HEK293 (cell line): ENCODE data around the gene TRAPPC13.
A peak's percentile ranks its signal among the peaks of the same experiment; 100 is the strongest.

Experiments used
- CTCF ChIA-PET: fragments of 350-600 bp; formaldehyde crosslinking; extraction: SDS; loops from one replicate; lab custom pipeline; 2021; ENCODE audit warnings: antibody characterized with exemption; lab: Yijun Ruan, JAX
- POLR2A ChIA-PET: fragments of 300-600 bp; formaldehyde crosslinking; extraction: SDS; loops from one replicate; lab custom pipeline; 2020; ENCODE audit warnings: antibody characterized with exemption, inconsistent platforms; lab: Yijun Ruan, JAX
- H3K27ac ChIP-seq: fragments of 200-500 bp; sonication (Bioruptor generic); 2 replicates; pipeline ENCODE4 v1.5.1; 2014; ENCODE audit warnings: low read depth, low read length, control low read depth, inconsistent platforms; ENCODE audit errors: extremely low read depth
- H3K36me3 ChIP-seq, 2 experiments: fragments of 200-500 bp in 1 of 2; sonication (Bioruptor generic) in 1 of 2; 1 replicate in 1 of 2; 2 replicates in 1 of 2; pipeline ENCODE4 v1.5.1; 2014 to 2017; ENCODE audit warnings: inconsistent platforms in 2 of 2, low read length in 2 of 2; ENCODE audit not compliant: control insufficient read depth in 2 of 2, insufficient read depth in 1 of 2
- H3K4me1 ChIP-seq: fragments of 200-500 bp; sonication (Bioruptor generic); 2 replicates; pipeline ENCODE4 v1.5.1; 2014; ENCODE audit warnings: mild to moderate bottlenecking, low read length, inconsistent platforms; ENCODE audit not compliant: control insufficient read depth, insufficient read depth
- H3K4me3 ChIP-seq: 2 replicates; pipeline ENCODE4 v1.5.1; 2011; ENCODE audit warnings: low read depth, mild to moderate bottlenecking, control low read depth, low read length, moderate library complexity
- H3K9me3 ChIP-seq: fragments of 200-500 bp; sonication (Bioruptor generic); 2 replicates; pipeline ENCODE4 v1.5.1; 2014; ENCODE audit warnings: low read depth, low read length, inconsistent platforms; ENCODE audit not compliant: control insufficient read depth, insufficient read depth
- AEBP2 ChIP-seq: fragments of 450-650 bp; formaldehyde crosslinking; IDR thresholded peaks from 2 replicates; pipeline ENCODE4 v1.5.1; 2016; ENCODE audit warnings: missing biosample characterization, missing genetic modification characterization, borderline replicate concordance
- KLF1 ChIP-seq: fragments of 450-650 bp; formaldehyde crosslinking; IDR thresholded peaks from 2 replicates; pipeline ENCODE4 v1.5.1; 2016; ENCODE audit warnings: missing biosample characterization, missing genetic modification characterization
- KLF8 ChIP-seq: fragments of 450-650 bp; formaldehyde crosslinking; IDR thresholded peaks from 2 replicates; pipeline ENCODE4 v1.5.1; 2016; ENCODE audit warnings: missing biosample characterization, missing genetic modification characterization
- PATZ1 ChIP-seq: fragments of 450-650 bp; formaldehyde crosslinking; IDR thresholded peaks from 2 replicates; pipeline ENCODE4 v1.5.1; 2016; ENCODE audit warnings: missing biosample characterization, missing genetic modification characterization
- PBX3 ChIP-seq: sonication (generic); formaldehyde crosslinking; IDR thresholded peaks from 2 replicates; pipeline ENCODE4 v1.8.1; 2022; ENCODE audit warnings: mild to moderate bottlenecking, moderate library complexity, missing genetic modification reagents
- PRDM1 ChIP-seq: fragments of 450-650 bp; formaldehyde crosslinking; IDR thresholded peaks from 2 replicates; pipeline ENCODE4; 2016; ENCODE audit warnings: missing biosample characterization, missing genetic modification characterization
- REPIN1 ChIP-seq: fragments of 450-650 bp; formaldehyde crosslinking; IDR thresholded peaks from 2 replicates; pipeline ENCODE4 v1.5.1; 2017; ENCODE audit warnings: missing biosample characterization, missing genetic modification characterization, low read depth
- SCRT2 ChIP-seq: fragments of 450-650 bp; formaldehyde crosslinking; IDR thresholded peaks from 2 replicates; pipeline ENCODE4 v1.5.1; 2016; ENCODE audit warnings: missing biosample characterization, missing genetic modification characterization
- SP2 ChIP-seq: fragments of 450-650 bp; formaldehyde crosslinking; IDR thresholded peaks from 2 replicates; pipeline ENCODE4 v1.5.1; 2016; ENCODE audit warnings: missing biosample characterization, missing genetic modification characterization
- TRIM28 ChIP-seq: IDR thresholded peaks from 2 replicates; pipeline ENCODE4 v1.6.1; 2011; ENCODE audit warnings: low read length, control low read depth, borderline replicate concordance
- YY1 ChIP-seq: fragments of 450-650 bp; formaldehyde crosslinking; IDR thresholded peaks from 2 replicates; pipeline ENCODE4 v1.5.1; 2018; ENCODE audit warnings: missing biosample characterization, missing genetic modification characterization
- ZBTB8A ChIP-seq: fragments of 450-650 bp; formaldehyde crosslinking; IDR thresholded peaks from 2 replicates; pipeline ENCODE4 v1.5.1; 2016; ENCODE audit warnings: missing biosample characterization, missing genetic modification characterization
- ZFHX2 ChIP-seq: fragments of 450-650 bp; formaldehyde crosslinking; conservative IDR thresholded peaks from 2 replicates; pipeline ENCODE4 v1.5.1; 2016; ENCODE audit warnings: missing biosample characterization, missing genetic modification characterization
- ZFP37 ChIP-seq: fragments of 450-650 bp; formaldehyde crosslinking; IDR thresholded peaks from 2 replicates; pipeline ENCODE4 v1.5.1; 2016; ENCODE audit warnings: missing biosample characterization, missing genetic modification characterization
- ZNF133 ChIP-seq: fragments of 450-650 bp; formaldehyde crosslinking; IDR thresholded peaks from 2 replicates; pipeline ENCODE4 v1.5.1; 2016; ENCODE audit warnings: missing biosample characterization, missing genetic modification characterization
- ZNF169 ChIP-seq: fragments of 450-650 bp; formaldehyde crosslinking; IDR thresholded peaks from 2 replicates; pipeline ENCODE4 v1.5.1; 2016; ENCODE audit warnings: missing biosample characterization, missing genetic modification characterization
- ZNF223 ChIP-seq: fragments of 450-650 bp; formaldehyde crosslinking; IDR thresholded peaks from 2 replicates; pipeline ENCODE4 v1.5.1; 2016; ENCODE audit warnings: missing biosample characterization, missing genetic modification characterization
- ZNF335 ChIP-seq: fragments of 450-650 bp; formaldehyde crosslinking; conservative IDR thresholded peaks from 2 replicates; pipeline ENCODE4 v1.5.1; 2016; ENCODE audit warnings: missing biosample characterization, missing genetic modification characterization
- ZNF362 ChIP-seq: fragments of 450-650 bp; formaldehyde crosslinking; IDR thresholded peaks from 2 replicates; pipeline ENCODE4 v1.5.1; 2016; ENCODE audit warnings: missing biosample characterization, missing genetic modification characterization
- ZNF513 ChIP-seq: fragments of 450-650 bp; IDR thresholded peaks from 2 replicates; pipeline ENCODE4 v1.5.1; 2018; ENCODE audit warnings: missing biosample characterization, missing genetic modification characterization
- ZNF639 ChIP-seq: fragments of 450-650 bp; formaldehyde crosslinking; IDR thresholded peaks from 2 replicates; pipeline ENCODE4 v1.5.1; 2016; ENCODE audit warnings: missing biosample characterization, missing genetic modification characterization
- ZNF76 ChIP-seq: fragments of 450-650 bp; formaldehyde crosslinking; IDR thresholded peaks from 2 replicates; pipeline ENCODE4; 2016; ENCODE audit warnings: low read depth, missing biosample characterization, missing genetic modification characterization, borderline replicate concordance
- ZNF768 ChIP-seq: fragments of 450-650 bp; formaldehyde crosslinking; IDR thresholded peaks from 2 replicates; pipeline ENCODE4 v1.5.1; 2018; ENCODE audit warnings: missing biosample characterization, mild to moderate bottlenecking, missing genetic modification characterization
- ZSCAN16 ChIP-seq: fragments of 450-650 bp; formaldehyde crosslinking; IDR thresholded peaks from 2 replicates; pipeline ENCODE4 v1.5.1; 2016; ENCODE audit warnings: missing biosample characterization, missing genetic modification characterization

The TRAPPC13 gene

GRCh38 chr5:65624571-65625555 is at the start of gene TRAPPC13, which contains the start of gene SHLD3:
TRAPPC13 (plus strand) TSS chr5:65625027; CDS start chr5:65625061, 34 bp downstream.
SHLD3 (plus strand) TSS chr5:65625027; CDS start chr5:65629588, 4,561 bp downstream.
- Histone ChIP-seq H3K36me3 (peaks cover 0 to 8% of the 10 kb centered on the region in 2 experiments; a peak in 2 of 3 replicates), H3K27ac (peak within 1 kb of the TSS; percentile 50), H3K9me3 (no peaks in the 10 kb centered on the region), H3K4me1 (peaks cover 2% of the 10 kb centered on the region; the same call in 1 of the 2 replicates), H3K4me3 (peak within 1 kb of the TSS; percentile 98)
- POLR2A ChIA-PET: interaction anchor here (0.9 to 1.2 kb wide), 3 partner anchors 21 to 98 kb away, joined by 3 read pairs; partner anchors contain the start of genes CENPK and PPWD1
- CTCF ChIA-PET: interaction anchor here (0.5 kb wide), 1 partner anchor 57 kb away, joined by 4 read pairs; no protein-coding TSS in a partner anchor
- TF ChIP-seq ZSCAN16: 0 out of 2 replicates have a peak, but pooled peaks have one; percentile 21
- TF ChIP-seq ZNF335 (tag by site-specific recombination): peak; percentile 48
- TF ChIP-seq ZNF513 (tag by site-specific recombination): 0 out of 2 replicates have a peak, but pooled peaks have one; percentile 6
- TF ChIP-seq ZFP37 (tag by site-specific recombination): peak; percentile 18; the same call in 1 of the 2 replicates
- peak; percentile 36; the same call in 1 of the 2 replicates for TF ChIP-seq ZNF639
- no peak for TF ChIP-seq ZNF133 (tag by site-specific recombination)
- peak; percentile 25; the same call in 1 of the 2 replicates for TF ChIP-seq SCRT2 (tag by site-specific recombination)
- TF ChIP-seq ZNF223 (tag by site-specific recombination): 0 out of 2 replicates have a peak, but pooled peaks have one; percentile 22
- TF ChIP-seq KLF8 (tag by site-specific recombination): peak; percentile 52; the same call in 1 of the 2 replicates
- no peak for TF ChIP-seq AEBP2 (tag by site-specific recombination)
- TF ChIP-seq ZFHX2: peak; percentile 28; the same call in 1 of the 2 replicates
- peak; percentile 51 for TF ChIP-seq SP2 (tag by site-specific recombination)
- TF ChIP-seq ZNF169: no peak
- peak; percentile 27; the same call in 1 of the 2 replicates for TF ChIP-seq PATZ1 (tag by site-specific recombination)
- TF ChIP-seq ZNF362 (tag by site-specific recombination): peak; percentile 95
- peak; percentile 75 for TF ChIP-seq TRIM28
- peak; percentile 84 for TF ChIP-seq PRDM1
- TF ChIP-seq ZNF768 (tag by site-specific recombination): no peak
- no peak for TF ChIP-seq KLF1 (tag by site-specific recombination)
- TF ChIP-seq PBX3 (CRISPR knock-in tag): no peak
- TF ChIP-seq REPIN1 (tag by site-specific recombination): peak; percentile 96
- TF ChIP-seq ZNF76 (tag by site-specific recombination): peak; percentile 87
- TF ChIP-seq YY1 (tag by site-specific recombination): peak; percentile 47; the same call in 1 of the 2 replicates
- TF ChIP-seq ZBTB8A: 0 out of 2 replicates have a peak, but pooled peaks have one; percentile 10
